Measurements from ENCODE around the gene SGSM1. TPM values are rescaled to one million over a fixed set of nuclear protein-coding genes. Genes with fewer than 3 reads are reported as not detected.
"Not testable (repeated sequence)": the region's sequence is repeated elsewhere in the genome, so short reads cannot be mapped to it uniquely, and the experiment has no call there.

The SGSM1 gene
- total RNA-seq, 1 donor: 0.73 TPM

GRCh38 chr22:24819911-24820461 is 14.0 kb downstream of the SGSM1 start:
- Histone ChIP-seq H3K27me3 (ENCODE audit: insufficient read depth, low read length) (no peaks in the 10 kb centered on the region), H3K4me3 (ENCODE audit: low read length) (no peak overlapping the region), H3K4me1 (ENCODE audit: insufficient read depth, low read length) (no peaks in the 10 kb centered on the region), H3K9me3 (ENCODE audit: low read depth, low read length) (no peaks in the 10 kb centered on the region)

GRCh38 chr22:24822471-24822870 is 16.5 kb downstream of the SGSM1 start:
- Histone ChIP-seq H3K9me3 (ENCODE audit: low read depth, low read length) (no peaks in the 10 kb centered on the region), H3K4me3 (ENCODE audit: low read length) (no peak overlapping the region), H3K4me1 (ENCODE audit: insufficient read depth, low read length) (no peaks in the 10 kb centered on the region), H3K27me3 (ENCODE audit: insufficient read depth, low read length) (no peaks in the 10 kb centered on the region)

- no peaks in the 10 kb centered on the region for H3K27me3 ChIP-seq (ENCODE audit: insufficient read depth, low read length)
- no peaks in the 10 kb centered on the region for H3K9me3 ChIP-seq (ENCODE audit: low read depth, low read length)
Observed at GRCh38 chr22:24823787-24824186, 17.8 kb downstream of the SGSM1 start.

GRCh38 chr22:24824250-24824649 is 18.2 kb downstream of the SGSM1 start:
- Histone ChIP-seq H3K27me3 (ENCODE audit: insufficient read depth, low read length) (no peaks in the 10 kb centered on the region), H3K9me3 (ENCODE audit: low read depth, low read length) (no peaks in the 10 kb centered on the region), H3K4me1 (ENCODE audit: insufficient read depth, low read length) (no peaks in the 10 kb centered on the region)

More at GRCh38 chr22:24823787-24824186, 17.8 kb downstream of the SGSM1 start:
- no peaks in the 10 kb centered on the region for H3K4me1 ChIP-seq (ENCODE audit: insufficient read depth, low read length)
- H3K4me3 ChIP-seq (ENCODE audit: low read length): no peak overlapping the region

GRCh38 chr22:24824915-24825314 is 18.9 kb downstream of the SGSM1 start:
- H3K9me3 ChIP-seq (ENCODE audit: low read depth, low read length): no peaks in the 10 kb centered on the region

More at GRCh38 chr22:24824250-24824649, 18.2 kb downstream of the SGSM1 start:
- no peak overlapping the region for H3K4me3 ChIP-seq (ENCODE audit: low read length)

GRCh38 chr22:24826710-24827285 is 20.8 kb downstream of the SGSM1 start:
- Histone ChIP-seq H3K9me3 (ENCODE audit: low read depth, low read length) (no peaks in the 10 kb centered on the region), H3K4me1 (ENCODE audit: insufficient read depth, low read length) (no peaks in the 10 kb centered on the region), H3K4me3 (ENCODE audit: low read length) (no peak overlapping the region), H3K27me3 (ENCODE audit: insufficient read depth, low read length) (no peaks in the 10 kb centered on the region)

More at GRCh38 chr22:24824915-24825314, 18.9 kb downstream of the SGSM1 start:
- H3K4me3 ChIP-seq (ENCODE audit: low read length): no peak overlapping the region
- H3K27me3 ChIP-seq (ENCODE audit: insufficient read depth, low read length): no peaks in the 10 kb centered on the region
- H3K4me1 ChIP-seq (ENCODE audit: insufficient read depth, low read length): no peaks in the 10 kb centered on the region

GRCh38 chr22:24827296-24827695 is 21.3 kb downstream of the SGSM1 start:
- no peak overlapping the region for H3K4me3 ChIP-seq (ENCODE audit: low read length)
- H3K9me3 ChIP-seq (ENCODE audit: low read depth, low read length): no peaks in the 10 kb centered on the region
- H3K4me1 ChIP-seq (ENCODE audit: insufficient read depth, low read length): no peaks in the 10 kb centered on the region
- no peaks in the 10 kb centered on the region for H3K27me3 ChIP-seq (ENCODE audit: insufficient read depth, low read length)

- no peaks in the 10 kb centered on the region for H3K4me1 ChIP-seq (ENCODE audit: insufficient read depth, low read length)
- H3K9me3 ChIP-seq (ENCODE audit: low read depth, low read length): no peaks in the 10 kb centered on the region
- H3K27me3 ChIP-seq (ENCODE audit: insufficient read depth, low read length): no peaks in the 10 kb centered on the region
- no peak overlapping the region for H3K4me3 ChIP-seq (ENCODE audit: low read length)
Observed at GRCh38 chr22:24830205-24830979, 24.4 kb downstream of the SGSM1 start.

GRCh38 chr22:24831687-24832086 is 25.7 kb downstream of the SGSM1 start:
- H3K27me3 ChIP-seq (ENCODE audit: insufficient read depth, low read length): no peaks in the 10 kb centered on the region
- no peaks in the 10 kb centered on the region for H3K4me1 ChIP-seq (ENCODE audit: insufficient read depth, low read length)
- no peaks in the 10 kb centered on the region for H3K9me3 ChIP-seq (ENCODE audit: low read depth, low read length)
- H3K4me3 ChIP-seq (ENCODE audit: low read length): no peak overlapping the region

- H3K27me3 ChIP-seq (ENCODE audit: insufficient read depth, low read length): no peaks in the 10 kb centered on the region
- no peaks in the 10 kb centered on the region for H3K9me3 ChIP-seq (ENCODE audit: low read depth, low read length)
- H3K4me1 ChIP-seq (ENCODE audit: insufficient read depth, low read length): no peaks in the 10 kb centered on the region
- H3K4me3 ChIP-seq (ENCODE audit: low read length): no peak overlapping the region
Observed at GRCh38 chr22:24833881-24834495, 28.0 kb downstream of the SGSM1 start.

- no peaks in the 10 kb centered on the region for H3K27me3 ChIP-seq (ENCODE audit: insufficient read depth, low read length)
- no peaks in the 10 kb centered on the region for H3K4me1 ChIP-seq (ENCODE audit: insufficient read depth, low read length)
- H3K9me3 ChIP-seq (ENCODE audit: low read depth, low read length): no peaks in the 10 kb centered on the region
- no peak overlapping the region for H3K4me3 ChIP-seq (ENCODE audit: low read length)
Observed at GRCh38 chr22:24834845-24835570, 29.0 kb downstream of the SGSM1 start.

- H3K9me3 ChIP-seq (ENCODE audit: low read depth, low read length): no peaks in the 10 kb centered on the region
- no peaks in the 10 kb centered on the region for H3K4me1 ChIP-seq (ENCODE audit: insufficient read depth, low read length)
- H3K4me3 ChIP-seq (ENCODE audit: low read length): no peak overlapping the region
- no peaks in the 10 kb centered on the region for H3K27me3 ChIP-seq (ENCODE audit: insufficient read depth, low read length)
Observed at GRCh38 chr22:24836282-24836681, 30.3 kb downstream of the SGSM1 start.

GRCh38 chr22:24837517-24837916 is 31.5 kb downstream of the SGSM1 start:
- not testable (repeated sequence) for H3K4me3 ChIP-seq (ENCODE audit: low read length); H3K4me1 ChIP-seq (ENCODE audit: insufficient read depth, low read length); H3K9me3 ChIP-seq (ENCODE audit: low read depth, low read length); H3K27me3 ChIP-seq (ENCODE audit: insufficient read depth, low read length)

- Histone ChIP-seq H3K4me3 (ENCODE audit: low read length) (no peak overlapping the region), H3K4me1 (ENCODE audit: insufficient read depth, low read length) (no peaks in the 10 kb centered on the region), H3K9me3 (ENCODE audit: low read depth, low read length) (no peaks in the 10 kb centered on the region), H3K27me3 (ENCODE audit: insufficient read depth, low read length) (no peaks in the 10 kb centered on the region)
Observed at GRCh38 chr22:24841261-24841660, 35.2 kb downstream of the SGSM1 start.

GRCh38 chr22:24843048-24843447 is 37.0 kb downstream of the SGSM1 start:
- H3K4me1 ChIP-seq (ENCODE audit: insufficient read depth, low read length): no peaks in the 10 kb centered on the region
- H3K27me3 ChIP-seq (ENCODE audit: insufficient read depth, low read length): no peaks in the 10 kb centered on the region
- H3K4me3 ChIP-seq (ENCODE audit: low read length): no peak overlapping the region
- no peaks in the 10 kb centered on the region for H3K9me3 ChIP-seq (ENCODE audit: low read depth, low read length)

Measured in mononuclear cell (primary cell).